Esophagus muscularis mucosa (tissue), 4 donors: ENCODE measurements around the gene NEUROD2.

Experiments used
- EP300 ChIP-seq: sonication (generic); formaldehyde crosslinking; IDR thresholded peaks from one replicate; pipeline ENCODE4 v1.6.1; 2017; ENCODE audit warnings: antibody characterized with exemption
- POLR2A ChIP-seq: fragments of 450-650 bp; IDR thresholded peaks from one replicate; pipeline ENCODE4 v1.6.1; 2017; ENCODE audit warnings: antibody characterized with exemption, moderate library complexity, mild to moderate bottlenecking, low read depth
- TF ChIP-seq, protein P1 (sequence below), 3 experiments: fragments of 200-600 bp in 2 of 3; fragments of 450-650 bp in 1 of 3; sonication (generic) in 2 of 3; IDR thresholded peaks; one replicate each; pipeline ENCODE4 v1.5.1; 2017 to 2019; ENCODE audit warnings: antibody characterized with exemption in 3 of 3, mild to moderate bottlenecking in 2 of 3, moderate library complexity in 1 of 3

DNA sequence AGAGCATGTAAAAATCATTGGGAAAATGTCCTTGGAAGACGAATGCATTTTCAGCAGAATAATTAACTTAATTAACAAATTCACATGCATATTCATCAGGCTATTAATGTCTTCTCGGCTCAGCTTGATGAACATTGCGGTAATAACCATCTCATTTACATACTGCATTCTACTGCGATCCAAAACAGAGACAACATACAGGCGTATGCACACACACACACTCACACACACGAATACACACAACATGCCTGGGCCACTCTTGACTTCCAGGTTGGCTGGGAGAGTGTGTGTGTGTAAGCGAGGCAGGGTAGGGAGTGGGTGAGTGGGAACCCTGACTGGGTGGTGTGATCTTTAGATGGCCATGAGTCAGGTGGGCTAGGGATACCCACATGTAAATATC, 44.7 kb downstream of the NEUROD2 start:
- no peak for TF ChIP-seq EP300
- no peak for TF ChIP-seq POLR2A
- TF ChIP-seq, protein P1, sequence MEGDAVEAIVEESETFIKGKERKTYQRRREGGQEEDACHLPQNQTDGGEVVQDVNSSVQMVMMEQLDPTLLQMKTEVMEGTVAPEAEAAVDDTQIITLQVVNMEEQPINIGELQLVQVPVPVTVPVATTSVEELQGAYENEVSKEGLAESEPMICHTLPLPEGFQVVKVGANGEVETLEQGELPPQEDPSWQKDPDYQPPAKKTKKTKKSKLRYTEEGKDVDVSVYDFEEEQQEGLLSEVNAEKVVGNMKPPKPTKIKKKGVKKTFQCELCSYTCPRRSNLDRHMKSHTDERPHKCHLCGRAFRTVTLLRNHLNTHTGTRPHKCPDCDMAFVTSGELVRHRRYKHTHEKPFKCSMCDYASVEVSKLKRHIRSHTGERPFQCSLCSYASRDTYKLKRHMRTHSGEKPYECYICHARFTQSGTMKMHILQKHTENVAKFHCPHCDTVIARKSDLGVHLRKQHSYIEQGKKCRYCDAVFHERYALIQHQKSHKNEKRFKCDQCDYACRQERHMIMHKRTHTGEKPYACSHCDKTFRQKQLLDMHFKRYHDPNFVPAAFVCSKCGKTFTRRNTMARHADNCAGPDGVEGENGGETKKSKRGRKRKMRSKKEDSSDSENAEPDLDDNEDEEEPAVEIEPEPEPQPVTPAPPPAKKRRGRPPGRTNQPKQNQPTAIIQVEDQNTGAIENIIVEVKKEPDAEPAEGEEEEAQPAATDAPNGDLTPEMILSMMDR (IDR thresholded peaks at IDR 0.05): no peak
